NCI-H2196 (cell line): ENCODE results near the gene ST7.

Experiments
- DNase-seq: peaks from one replicate; lab custom pipeline; 2025; ENCODE audit not compliant: unreplicated experiment; lab: John Stamatoyannopoulos, UW

Gene ST7

DNA sequence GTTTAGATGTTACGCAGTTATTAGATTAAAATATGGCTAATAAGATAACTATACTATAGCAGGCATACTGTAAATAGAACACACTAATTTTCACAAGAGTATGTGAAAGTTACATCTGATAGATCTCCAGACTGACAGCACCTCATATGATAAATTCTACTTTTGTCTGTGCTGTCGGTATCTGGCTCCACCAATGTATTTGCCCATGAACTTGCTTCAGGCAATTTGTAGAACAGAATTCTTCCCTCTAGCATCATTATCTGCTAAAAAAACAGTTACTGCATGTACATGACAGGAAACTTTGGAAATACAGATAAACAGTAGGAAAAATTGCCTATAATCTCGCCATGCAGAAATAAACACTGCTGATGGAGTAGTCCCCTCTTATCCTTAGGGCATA lies 231.8 kb downstream of the ST7 start:
- DNase-seq, result no peak

GRCh38 chr7:117186218-117187010 lies 233.1 kb downstream of the ST7 start:
- DNase-seq, result no peak

- no peak for DNase-seq
Observed at GRCh38 chr7:117188376-117188775, 235.1 kb downstream of the ST7 start.

DNA sequence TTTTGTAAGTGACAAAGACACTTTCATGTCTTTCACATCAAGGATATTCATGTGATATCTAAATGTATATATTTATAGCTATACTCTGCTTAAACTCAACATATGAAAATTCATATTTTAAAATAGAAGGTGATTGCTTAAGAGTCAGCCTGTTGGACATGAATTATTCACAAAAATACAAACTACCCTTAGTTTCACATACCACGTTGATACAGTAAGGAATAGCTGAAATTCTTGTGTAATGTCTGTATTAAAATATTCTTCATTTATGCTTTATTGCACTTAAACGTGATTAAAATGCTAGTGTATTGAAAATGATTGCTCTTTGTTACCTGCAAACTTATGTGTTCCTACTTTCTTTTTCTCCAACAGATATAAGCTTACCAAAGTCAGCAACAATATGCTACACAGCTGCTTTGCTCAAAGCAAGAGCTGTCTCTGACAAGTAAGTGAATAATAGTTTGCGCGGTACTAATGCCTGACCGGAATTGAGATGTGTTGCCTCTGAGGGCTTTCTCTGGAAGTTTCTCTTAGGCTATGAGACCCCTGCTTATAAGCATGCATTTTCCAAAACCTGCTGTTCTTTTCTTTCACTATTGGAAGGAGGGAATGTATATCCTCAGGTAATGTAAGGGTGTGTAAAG lies 235.8 kb downstream of the ST7 start:
- no peak for DNase-seq

GRCh38 chr7:117190104-117190503 lies 236.8 kb downstream of the ST7 start:
- DNase-seq, result no peak

GRCh38 chr7:117190746-117191435 lies 237.6 kb downstream of the ST7 start:
- no peak for DNase-seq

DNA sequence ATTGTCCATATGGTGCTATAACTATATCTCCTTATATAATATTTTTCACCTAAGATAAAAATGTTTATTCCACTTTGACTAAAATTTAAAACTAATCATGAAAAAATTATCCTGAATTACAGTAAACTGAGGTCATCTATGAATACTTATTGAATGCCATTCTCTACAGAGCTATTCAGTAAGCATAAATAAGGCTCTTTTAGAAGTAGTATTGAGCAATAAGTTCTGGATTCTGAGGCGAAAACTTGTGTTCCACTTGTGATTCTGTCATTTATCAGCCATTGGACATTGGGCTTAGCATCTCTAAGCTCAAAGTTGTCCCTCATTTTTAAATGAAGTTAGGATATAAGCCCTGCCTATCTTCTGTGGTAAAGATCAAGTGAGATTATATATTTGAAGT lies 238.8 kb downstream of the ST7 start:
- DNase-seq, result no peak

- DNase-seq, result no peak
Observed at GRCh38 chr7:117193564-117193963, 240.3 kb downstream of the ST7 start.

GRCh38 chr7:117194445-117194844 lies 241.1 kb downstream of the ST7 start:
- no peak for DNase-seq

GRCh38 chr7:117195361-117196029 lies 242.2 kb downstream of the ST7 start:
- no peak for DNase-seq

DNA sequence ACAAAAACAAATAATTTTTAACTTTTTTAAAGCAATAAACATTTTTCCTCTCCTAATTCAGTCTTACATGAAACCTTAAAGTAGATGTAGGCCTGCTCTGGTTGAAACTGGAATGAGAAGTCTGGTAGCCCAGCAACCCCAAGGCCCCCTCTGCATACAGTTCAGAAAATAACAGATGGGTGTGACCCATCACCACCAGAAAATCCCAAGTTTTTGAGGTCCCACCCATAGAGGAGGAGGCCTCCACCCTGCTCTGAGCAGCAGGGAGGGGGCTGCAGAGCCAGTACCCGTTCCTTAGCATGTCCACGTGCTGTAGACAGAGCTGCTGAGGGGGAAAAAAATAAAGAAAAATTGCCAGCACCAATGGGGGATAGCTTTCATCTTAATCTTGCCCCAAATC lies 246.8 kb downstream of the ST7 start:
- no peak for DNase-seq

DNA sequence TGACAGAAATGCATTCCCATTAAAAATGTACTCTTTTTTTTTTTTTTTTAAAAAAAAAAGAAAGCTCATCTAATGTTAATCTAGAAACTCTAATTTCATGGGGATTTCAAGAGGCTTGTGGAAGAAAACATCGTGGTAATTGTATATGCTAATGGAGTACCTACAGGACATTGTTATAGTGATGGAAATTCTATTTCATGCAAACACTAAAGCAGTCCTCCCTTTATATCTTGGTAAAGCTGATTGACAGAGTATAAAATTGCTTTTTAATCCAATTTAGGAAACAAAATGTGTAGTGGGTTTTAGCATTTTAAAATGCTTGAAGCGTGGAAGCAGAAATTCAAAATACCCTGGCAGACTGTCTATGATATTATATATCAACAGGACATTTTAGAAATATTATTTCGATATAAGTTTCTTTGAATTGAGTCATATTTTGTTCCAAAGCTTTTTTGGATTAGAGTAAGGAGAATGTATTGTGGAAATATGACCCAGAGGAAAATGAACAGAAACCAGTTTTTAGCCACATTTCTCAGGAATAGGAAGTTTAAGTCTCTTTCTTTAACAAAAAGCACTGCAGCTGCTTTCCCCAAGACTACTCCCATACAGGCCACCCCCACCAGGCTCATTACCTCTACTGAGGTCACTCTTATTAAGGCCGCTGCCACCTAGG lies 247.6 kb downstream of the ST7 start:
- no peak for DNase-seq

DNA sequence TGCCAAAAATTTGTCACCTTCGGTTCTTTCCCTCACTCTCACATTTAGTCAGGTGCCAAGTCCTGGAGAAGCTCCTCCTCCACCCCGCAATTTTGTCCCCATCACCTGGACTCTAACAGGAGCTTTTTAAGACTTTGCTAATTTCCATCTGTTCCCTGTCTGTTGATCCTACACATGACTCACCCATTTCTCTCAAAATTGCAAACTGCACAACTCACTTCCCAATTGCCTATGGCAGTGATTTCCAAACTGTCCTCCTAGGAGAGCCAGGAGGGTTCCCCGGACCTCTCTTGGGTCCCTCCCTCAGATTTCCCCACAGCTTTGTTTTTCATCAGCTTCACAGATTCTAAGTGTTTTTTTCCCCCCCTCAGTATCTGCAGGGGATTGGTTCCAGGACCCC lies 249.2 kb downstream of the ST7 start:
- no peak for DNase-seq

GRCh38 chr7:117203205-117203604 lies 249.9 kb downstream of the ST7 start:
- no peak for DNase-seq

- no peak for DNase-seq
Observed at GRCh38 chr7:117205873-117206272, 252.6 kb downstream of the ST7 start.

- DNase-seq, result no peak
Observed at GRCh38 chr7:117208257-117208656, 255.0 kb downstream of the ST7 start.

GRCh38 chr7:117210397-117210796 lies 257.1 kb downstream of the ST7 start:
- DNase-seq, result no peak

DNA sequence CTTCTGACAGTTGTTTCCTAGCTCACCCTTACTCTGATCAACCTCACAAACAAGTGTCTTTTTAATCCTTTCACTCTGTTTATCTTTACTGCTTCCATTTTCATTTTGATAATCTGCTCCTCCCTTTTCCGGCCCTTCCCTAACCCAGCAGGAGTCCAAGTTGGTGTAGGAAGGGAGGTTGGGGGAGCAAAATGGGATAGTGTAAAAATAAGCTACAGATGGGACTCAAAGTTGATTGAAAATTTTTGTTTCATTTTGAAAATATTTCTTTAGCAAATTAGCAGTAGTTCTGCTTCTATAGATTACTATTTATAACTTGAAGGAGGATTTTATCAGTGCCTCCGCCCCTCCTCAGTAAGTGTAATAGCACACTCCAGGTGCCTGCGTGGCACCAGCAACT lies 257.6 kb downstream of the ST7 start:
- no peak for DNase-seq

DNA sequence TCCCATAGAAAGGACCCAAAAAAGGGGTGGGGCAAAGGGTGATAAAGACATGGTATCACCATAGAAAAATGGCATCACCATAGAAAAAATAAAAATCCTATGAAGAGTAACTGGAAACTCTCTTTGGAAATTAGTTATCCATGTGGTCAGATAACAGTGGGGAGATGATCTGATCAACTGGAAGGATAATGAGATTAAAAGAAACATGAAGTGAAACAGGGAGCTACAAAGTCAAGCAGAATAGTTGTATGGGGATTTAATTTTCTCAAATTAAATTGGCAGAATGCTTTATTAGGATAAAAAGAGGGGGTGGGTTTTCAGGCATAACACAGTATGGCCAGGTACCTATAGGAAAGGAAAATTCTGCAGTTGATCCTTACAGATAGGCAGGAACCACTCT lies 258.3 kb downstream of the ST7 start:
- no peak for DNase-seq

GRCh38 chr7:117212969-117213877 lies 259.9 kb downstream of the ST7 start:
- DNase-seq, result peak; percentile 39
